Smooth muscle cell (in vitro differentiated cells): Measurements from ENCODE around the gene EEF1AKMT1. TPM values are rescaled to one million over a fixed set of nuclear protein-coding genes. Genes with fewer than 3 reads are reported as not detected.
A peak's percentile ranks its signal among the peaks of the same experiment; 100 is the strongest.

ENCODE experiments used
- DNase-seq: peaks from one replicate; lab custom pipeline; 2025; ENCODE audit not compliant: unreplicated experiment; lab: John Stamatoyannopoulos, UW
- H2AFZ ChIP-seq: fragments of 200-600 bp; sonication (generic); 2 replicates; pipeline ENCODE4 v1.6.0; 2016; ENCODE audit warnings: antibody characterized with exemption, low read depth, mild to moderate bottlenecking
- H3F3A ChIP-seq: fragments of 200-600 bp; sonication (generic); 2 replicates; pipeline ENCODE4 v1.6.0; 2017; ENCODE audit warnings: antibody characterized with exemption, low read depth
- H3K27ac ChIP-seq: fragments of 200-600 bp; sonication (generic); 2 replicates; pipeline ENCODE4 v1.5.1; 2016; ENCODE audit warnings: low read depth, mild to moderate bottlenecking
- H3K27me3 ChIP-seq: fragments of 200-600 bp; sonication (generic); 2 replicates; pipeline ENCODE4 v1.6.1; 2016; ENCODE audit warnings: low read depth, mild to moderate bottlenecking
- H3K36me3 ChIP-seq: fragments of 200-600 bp; sonication (generic); 2 replicates; pipeline ENCODE4 v1.5.1; 2016; ENCODE audit warnings: low read depth
- H3K4me1 ChIP-seq: fragments of 200-600 bp; sonication (generic); 2 replicates; pipeline ENCODE4 v1.5.1; 2016; ENCODE audit warnings: low read depth
- H3K4me2 ChIP-seq: fragments of 200-600 bp; sonication (generic); 2 replicates; pipeline ENCODE4 v1.6.0; 2016; ENCODE audit warnings: mild to moderate bottlenecking
- H3K4me3 ChIP-seq: fragments of 200-600 bp; sonication (generic); 2 replicates; pipeline ENCODE4 v1.5.1; 2016; ENCODE audit warnings: mild to moderate bottlenecking
- H3K79me2 ChIP-seq: fragments of 200-600 bp; sonication (generic); 2 replicates; pipeline ENCODE4 v1.6.0; 2016; ENCODE audit warnings: low read depth, mild to moderate bottlenecking
- H3K9ac ChIP-seq: fragments of 200-600 bp; sonication (generic); 2 replicates; pipeline ENCODE4 v1.6.0; 2016; ENCODE audit warnings: low read depth
- H3K9me3 ChIP-seq: fragments of 200-600 bp; sonication (generic); replicated peaks from 2 replicates; pipeline ENCODE4 v1.5.1; 2016; ENCODE audit warnings: low read depth
- H4K20me1 ChIP-seq: fragments of 200-600 bp; sonication (generic); 2 replicates; pipeline ENCODE4 v1.6.0; 2016; ENCODE audit warnings: low read depth
- WGBS: methylation state at CpG from one replicate; pipeline ENCODE4 v1.1.7; 2016; ENCODE audit warnings: low lambda C conversion rate; 5-methylcytosine and 5-hydroxymethylcytosine counted together
- polyA plus RNA-seq: library from polyadenylated mRNA; unstranded; fragments of >200 nt; fragmentation: Nextera tagmentation; extraction: Ambion mirVana; gene quantifications from 2 replicates; pipeline ENCODE4 v1.2.1, GENCODE V29; 2016
- total RNA-seq: library from RNA; depleted of rRNA; stranded (reverse); fragments of >200 nt; gene quantifications from 2 replicates; pipeline ENCODE4 v1.2.3, GENCODE V29; 2014
- TF ChIP-seq, protein P1 (sequence below): fragments of 200-600 bp; sonication (generic); IDR thresholded peaks from 2 replicates; pipeline ENCODE4 v1.5.1; 2017; ENCODE audit warnings: borderline replicate concordance, mild to moderate bottlenecking, antibody characterized with exemption; ENCODE audit not compliant: insufficient read depth, poor library complexity, severe bottlenecking

EEF1AKMT1 gene
- total and polyA plus RNA-seq, 2 experiments from 2014 or later = 15.0 to 17.3 TPM

DNA sequence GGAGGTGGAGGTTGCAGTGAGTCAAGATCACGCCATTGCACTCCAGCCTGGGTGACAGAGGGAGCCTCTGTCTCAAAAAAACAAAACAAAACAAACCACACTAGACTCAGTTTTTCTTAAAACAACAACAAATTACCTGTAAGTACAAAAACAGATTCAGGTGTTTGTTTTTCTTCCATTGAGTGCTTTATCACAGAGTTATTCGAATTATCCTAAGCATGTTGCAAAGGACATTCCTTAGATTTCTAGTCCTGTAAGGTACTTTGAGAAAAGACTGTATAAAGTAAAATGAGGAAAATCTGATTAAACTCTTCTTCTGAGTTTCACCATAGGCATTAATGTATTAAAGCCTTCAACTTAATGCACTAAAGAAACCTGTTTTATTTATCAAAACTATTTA, 2.2 kb upstream of the EEF1AKMT1 start:
- Histone ChIP-seq H3F3A (no peaks in the 10 kb centered on the region), H3K4me1 (peaks cover 6% of the 10 kb centered on the region), H4K20me1 (no peaks in the 10 kb centered on the region), H3K27me3 (no peaks in the 10 kb centered on the region), H3K4me3 (no peak overlapping the region), H3K9ac (no peak overlapping the region), H3K79me2 (peaks cover 5% of the 10 kb centered on the region), H3K27ac (no peak overlapping the region), H3K9me3 (no peaks in the 10 kb centered on the region), H3K36me3 (peaks cover 5% of the 10 kb centered on the region), H2AFZ (no peak overlapping the region), H3K4me2 (no peak overlapping the region)
- no peak for DNase-seq
- TF ChIP-seq, protein P1, sequence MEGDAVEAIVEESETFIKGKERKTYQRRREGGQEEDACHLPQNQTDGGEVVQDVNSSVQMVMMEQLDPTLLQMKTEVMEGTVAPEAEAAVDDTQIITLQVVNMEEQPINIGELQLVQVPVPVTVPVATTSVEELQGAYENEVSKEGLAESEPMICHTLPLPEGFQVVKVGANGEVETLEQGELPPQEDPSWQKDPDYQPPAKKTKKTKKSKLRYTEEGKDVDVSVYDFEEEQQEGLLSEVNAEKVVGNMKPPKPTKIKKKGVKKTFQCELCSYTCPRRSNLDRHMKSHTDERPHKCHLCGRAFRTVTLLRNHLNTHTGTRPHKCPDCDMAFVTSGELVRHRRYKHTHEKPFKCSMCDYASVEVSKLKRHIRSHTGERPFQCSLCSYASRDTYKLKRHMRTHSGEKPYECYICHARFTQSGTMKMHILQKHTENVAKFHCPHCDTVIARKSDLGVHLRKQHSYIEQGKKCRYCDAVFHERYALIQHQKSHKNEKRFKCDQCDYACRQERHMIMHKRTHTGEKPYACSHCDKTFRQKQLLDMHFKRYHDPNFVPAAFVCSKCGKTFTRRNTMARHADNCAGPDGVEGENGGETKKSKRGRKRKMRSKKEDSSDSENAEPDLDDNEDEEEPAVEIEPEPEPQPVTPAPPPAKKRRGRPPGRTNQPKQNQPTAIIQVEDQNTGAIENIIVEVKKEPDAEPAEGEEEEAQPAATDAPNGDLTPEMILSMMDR = no peak
- 99% methylated on average over 2 of the region's 2 CpGs for WGBS

- no peak overlapping the region for H3K4me3 ChIP-seq
- H3K27ac ChIP-seq = no peak overlapping the region
- no peak overlapping the region for H3K9ac ChIP-seq
- DNase-seq = no peak
- peaks cover 6% of the 10 kb centered on the region for H3K4me1 ChIP-seq
- H3K79me2 ChIP-seq = peaks cover 5% of the 10 kb centered on the region
- no peaks in the 10 kb centered on the region for H3K9me3 ChIP-seq
- H3K27me3 ChIP-seq = no peaks in the 10 kb centered on the region
- H4K20me1 ChIP-seq = no peaks in the 10 kb centered on the region
- no peak overlapping the region for H2AFZ ChIP-seq
- peaks cover 5% of the 10 kb centered on the region for H3K36me3 ChIP-seq
- no peak overlapping the region for H3K4me2 ChIP-seq
- 90% methylated on average over 1 of the region's 1 CpG for WGBS
- H3F3A ChIP-seq = no peaks in the 10 kb centered on the region
- TF ChIP-seq, protein P1 = no peak
Observed at GRCh38 chr13:20774746-20775145, 985 bp upstream of the EEF1AKMT1 start.

DNA sequence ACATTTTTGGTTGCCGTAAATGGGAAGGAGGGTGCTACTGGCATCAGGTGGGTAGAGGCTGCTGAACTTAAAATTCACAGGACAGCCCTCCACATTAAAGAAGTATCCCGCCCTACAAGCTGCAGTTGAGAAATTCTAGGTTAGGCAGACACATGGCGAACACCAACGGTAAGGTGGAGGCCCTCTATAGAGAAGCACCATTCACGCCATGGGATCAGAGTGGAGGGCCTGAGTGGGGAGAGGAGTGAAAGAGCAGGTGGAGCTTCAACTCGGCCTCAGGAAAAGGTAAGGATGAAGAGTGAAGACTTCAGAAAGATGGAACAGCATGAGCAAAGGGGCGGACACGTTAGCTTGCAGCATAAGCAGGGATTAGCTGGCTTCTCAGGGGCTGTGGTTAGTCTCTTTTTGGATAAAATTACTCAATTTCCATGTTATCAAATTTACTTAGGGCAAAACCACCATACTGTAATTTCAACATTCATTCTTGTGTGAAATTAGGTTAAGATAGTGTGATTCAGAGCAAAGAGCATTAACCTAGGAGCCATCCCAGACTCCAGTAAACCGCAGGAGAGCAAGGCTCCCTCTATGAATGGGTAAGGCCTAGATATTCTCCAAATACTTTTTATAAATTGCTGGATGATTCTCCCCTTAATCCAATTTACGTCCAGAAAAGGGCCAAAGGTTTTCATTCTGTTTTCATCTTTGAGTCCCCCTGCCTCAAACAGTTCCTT, 1.2 kb downstream of the EEF1AKMT1 start:
- H3K9ac ChIP-seq = peak overlapping the region; percentile 68
- 83% methylated on average over 10 of the region's 10 CpGs for WGBS
- peak overlapping the region; percentile 54 for H3K4me3 ChIP-seq
- DNase-seq = no peak
- TF ChIP-seq, protein P1 = no peak
- H3K79me2 ChIP-seq = peaks cover 5% of the 10 kb centered on the region
- H3K36me3 ChIP-seq = peaks cover 5% of the 10 kb centered on the region
- peak overlapping the region; percentile 87 for H3K4me2 ChIP-seq
- H3K27ac ChIP-seq = peak overlapping the region; percentile 67
- peak overlapping the region; percentile 41 for H2AFZ ChIP-seq
- H3K9me3 ChIP-seq = no peaks in the 10 kb centered on the region
- no peaks in the 10 kb centered on the region for H3F3A ChIP-seq
- H4K20me1 ChIP-seq = no peaks in the 10 kb centered on the region
- no peaks in the 10 kb centered on the region for H3K27me3 ChIP-seq
- H3K4me1 ChIP-seq = peaks cover 6% of the 10 kb centered on the region

DNA sequence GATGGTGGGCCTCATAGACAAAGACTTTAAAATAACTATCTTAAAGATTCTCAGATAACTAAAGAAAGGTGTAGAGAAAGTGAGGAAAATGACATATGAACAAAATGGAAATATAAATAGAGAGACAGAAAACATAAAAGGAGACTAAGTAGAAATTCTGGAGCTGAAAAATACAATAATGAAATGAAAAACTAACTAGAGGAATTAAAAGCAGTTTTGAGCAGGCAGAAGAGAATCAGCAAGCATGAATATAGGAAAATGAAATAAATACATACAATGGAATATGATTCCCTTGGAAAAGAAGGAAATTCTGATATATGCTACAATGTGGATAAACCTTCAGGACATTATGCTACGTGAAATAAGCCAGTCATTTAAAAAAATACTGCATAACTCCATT, 3.9 kb downstream of the EEF1AKMT1 start:
- TF ChIP-seq, protein P1 = no peak
- peaks cover 6% of the 10 kb centered on the region for H3K4me1 ChIP-seq
- H3K79me2 ChIP-seq = peaks cover 5% of the 10 kb centered on the region
- no peak overlapping the region for H3K9ac ChIP-seq
- no peak for DNase-seq
- no peak overlapping the region for H3K27ac ChIP-seq
- H3K4me3 ChIP-seq = no peak overlapping the region
- H3F3A ChIP-seq = no peaks in the 10 kb centered on the region
- WGBS = 97% methylated on average over 1 of the region's 1 CpG
- H3K27me3 ChIP-seq = no peaks in the 10 kb centered on the region
- peaks cover 5% of the 10 kb centered on the region for H3K36me3 ChIP-seq
- H3K4me2 ChIP-seq = no peak overlapping the region
- H3K9me3 ChIP-seq = no peaks in the 10 kb centered on the region
- no peak overlapping the region for H2AFZ ChIP-seq
- no peaks in the 10 kb centered on the region for H4K20me1 ChIP-seq
